PFSK-1 (cell line): Measurements from ENCODE around the gene GABRB1.

ENCODE experiments used
- FOXP2 ChIP-seq: optimal IDR thresholded peaks from 2 replicates; pipeline ENCODE3; 2011; ENCODE audit warnings: borderline replicate concordance, control low read depth, inconsistent platforms; ENCODE audit not compliant: insufficient read depth; ENCODE audit errors: extremely low read length, extremely low read depth
- POLR2AphosphoS5 ChIP-seq: IDR thresholded peaks from 2 replicates; pipeline ENCODE4 v1.6.1; 2012; ENCODE audit warnings: low read depth, mild to moderate bottlenecking, control low read depth, low read length, moderate library complexity
- REST ChIP-seq, 2 experiments: IDR thresholded peaks; 2 replicates each; pipeline versions ENCODE4 v1.6.1 to v1.8.0; 2011 to 2012; ENCODE audit warnings: low read depth in 2 of 2, low read length in 2 of 2, control low read depth in 1 of 2, inconsistent platforms in 1 of 2, mild to moderate bottlenecking in 1 of 2, moderate library complexity in 1 of 2; ENCODE audit not compliant: insufficient read depth in 1 of 2
- SIN3A ChIP-seq: IDR thresholded peaks from 2 replicates; pipeline ENCODE4 v1.6.1; 2012; ENCODE audit warnings: mild to moderate bottlenecking, low read length, moderate library complexity, borderline replicate concordance; ENCODE audit not compliant: insufficient read depth
- TAF1 ChIP-seq: IDR thresholded peaks from 2 replicates; pipeline ENCODE4 v1.6.1; 2012; ENCODE audit warnings: low read length, control low read depth, borderline replicate concordance; ENCODE audit not compliant: insufficient read depth

- TF ChIP-seq SIN3A (no peak), POLR2AphosphoS5 (no peak), REST (IDR thresholded peaks at IDR 0.05; ENCODE audit: insufficient read depth in 1 of 2, low read depth in 2 of 2, low read length in 2 of 2) (no peak), FOXP2 (no peak), TAF1 (no peak)
These were observed 114.3 kb downstream of the GABRB1 start for GRCh38 chr4:47145630-47146029.
